H1 (cell line): ENCODE results near the gene LAMA3. TPM values are rescaled to one million over a fixed set of nuclear protein-coding genes. Genes with fewer than 3 reads are reported as not detected.

ENCODE experiments used
- CTCF ChIA-PET: fragments of 300-600 bp; sonication (Branson Sonifier 250); formaldehyde crosslinking; loops from one replicate; lab custom pipeline; 2021; ENCODE audit not compliant: partially characterized antibody; lab: Charles Lee
- POLR2A ChIA-PET: fragments of 300-600 bp; sonication (Branson Sonifier 250); formaldehyde crosslinking; loops from one replicate; lab custom pipeline; 2021; ENCODE audit warnings: inconsistent platforms; ENCODE audit not compliant: partially characterized antibody; lab: Charles Lee
- DNase-seq, 2 experiments: peaks; one replicate each; pipeline versions ENCODE4 v3.0.0 to v3.0.0-alpha.2; 2010 to 2022; ENCODE audit warnings: low spot score in 2 of 2, low read depth in 1 of 2, mixed read lengths in 1 of 2
- FAIRE-seq: peaks from 2 replicates; lab custom pipeline; 2011; peaks lifted over from hg19 to GRCh38; lab: Jason Lieb, UNC
- H2AFZ ChIP-seq: 2 replicates; pipeline ENCODE4 v1.8.1; 2012; ENCODE audit warnings: low read length, inconsistent platforms
- H2AK5ac ChIP-seq: 2 replicates; pipeline ENCODE4 v1.6.1; 2013; ENCODE audit warnings: low read depth, low read length
- H2BK120ac ChIP-seq: replicated peaks from 2 replicates; pipeline ENCODE3; 2013; ENCODE audit warnings: low read depth, low read length, inconsistent platforms
- H2BK12ac ChIP-seq: 2 replicates; pipeline ENCODE4 v1.6.1; 2013; ENCODE audit warnings: low read depth, low read length
- H2BK15ac ChIP-seq: 2 replicates; pipeline ENCODE4 v1.6.1; 2013; ENCODE audit warnings: low read length
- H2BK20ac ChIP-seq: 2 replicates; pipeline ENCODE4 v1.6.1; 2013; ENCODE audit warnings: low read length
- H2BK5ac ChIP-seq: 2 replicates; pipeline ENCODE4 v1.6.1; 2013; ENCODE audit warnings: low read depth, low read length
- H3K14ac ChIP-seq: 2 replicates; pipeline ENCODE4 v1.6.1; 2013; ENCODE audit warnings: inconsistent platforms; ENCODE audit not compliant: insufficient read length
- H3K18ac ChIP-seq: 2 replicates; pipeline ENCODE4 v1.6.1; 2013; ENCODE audit warnings: low read length; ENCODE audit errors: extremely low read depth
- H3K23ac ChIP-seq: 2 replicates; pipeline ENCODE4 v1.6.1; 2013; ENCODE audit warnings: inconsistent platforms; ENCODE audit not compliant: insufficient read length
- H3K23me2 ChIP-seq: 2 replicates; pipeline ENCODE4 v1.6.1; 2013; ENCODE audit warnings: low read depth, low read length
- H3K27ac ChIP-seq: 2 replicates; pipeline ENCODE4 v1.6.1; 2011; ENCODE audit warnings: low read depth, low read length, inconsistent platforms
- H3K27me3 ChIP-seq, 4 experiments: replicated peaks in 1 of 4; 1 replicate in 1 of 4; 2 replicates in 3 of 4; pipeline versions ENCODE4 v1.6.1 to v1.8.1; 2011 to 2013; ENCODE audit warnings: low read length in 3 of 4, mild to moderate bottlenecking in 3 of 4, inconsistent platforms in 2 of 4, mixed read lengths in 2 of 4, moderate library complexity in 1 of 4; ENCODE audit not compliant: control insufficient read depth in 3 of 4, insufficient read depth in 3 of 4; ENCODE audit errors: extremely low read depth in 1 of 4
- H3K36me3 ChIP-seq, 4 experiments: 2 replicates each; pipeline versions ENCODE4 v1.6.1 to v1.8.1; 2011 to 2013; ENCODE audit warnings: mild to moderate bottlenecking in 4 of 4, low read length in 3 of 4, moderate library complexity in 2 of 4, control low read depth in 1 of 4, inconsistent platforms in 1 of 4; ENCODE audit not compliant: insufficient read depth in 4 of 4, control insufficient read depth in 2 of 4
- H3K4ac ChIP-seq: replicated peaks from 2 replicates; pipeline ENCODE3; 2013; ENCODE audit warnings: low read length, low read depth, mixed read lengths, inconsistent platforms; ENCODE audit not compliant: insufficient read length
- H3K4me1 ChIP-seq, 4 experiments: replicated peaks in 1 of 4; 1 replicate in 1 of 4; 2 replicates in 3 of 4; pipeline versions ENCODE4 v1.6.1 to v1.8.1; 2011 to 2013; ENCODE audit warnings: low read length in 3 of 4, inconsistent platforms in 2 of 4, mixed read lengths in 1 of 4; ENCODE audit not compliant: insufficient read depth in 4 of 4, control insufficient read depth in 3 of 4
- H3K4me2 ChIP-seq, 2 experiments: 2 replicates each; pipeline versions ENCODE4 v1.6.1 to v1.8.1; 2011 to 2013; ENCODE audit warnings: low read depth in 2 of 2, low read length in 2 of 2, control low read depth in 1 of 2, inconsistent platforms in 1 of 2, mild to moderate bottlenecking in 1 of 2; ENCODE audit not compliant: insufficient read depth in 1 of 2
- H3K4me3 ChIP-seq, 4 experiments: fragments of 200-600, 300-600 bp in 1 of 4; sonication (generic), shearing (Covaris generic), sonication (Bioruptor Twin) in 1 of 4; 2 replicates each; pipeline versions ENCODE4 v1.5.1 to v1.8.1; 2011 to 2016; ENCODE audit warnings: low read length in 4 of 4, low read depth in 3 of 4, control low read depth in 2 of 4, inconsistent platforms in 2 of 4, mild to moderate bottlenecking in 2 of 4, mixed read lengths in 1 of 4, moderate library complexity in 1 of 4; ENCODE audit not compliant: insufficient read depth in 2 of 4; ENCODE audit errors: extremely low read depth in 1 of 4
- H3K56ac ChIP-seq: replicated peaks from 2 replicates; pipeline ENCODE3; 2013; ENCODE audit warnings: low read depth, mild to moderate bottlenecking, mixed read lengths, low read length, inconsistent platforms; ENCODE audit not compliant: insufficient read length
- H3K79me1 ChIP-seq: 2 replicates; pipeline ENCODE4 v1.6.1; 2013; ENCODE audit warnings: low read depth, low read length, control low read depth
- H3K79me2 ChIP-seq, 2 experiments: 2 replicates each; pipeline versions ENCODE4 v1.6.1 to v1.8.1; 2012 to 2013; ENCODE audit warnings: low read length in 2 of 2, mild to moderate bottlenecking in 2 of 2, inconsistent platforms in 1 of 2; ENCODE audit not compliant: insufficient read depth in 2 of 2, control insufficient read depth in 1 of 2
- H3K9ac ChIP-seq, 4 experiments: replicated peaks in 1 of 4; 1 replicate in 1 of 4; 2 replicates in 3 of 4; pipeline versions ENCODE4 v1.6.1 to v1.8.1; 2011 to 2013; ENCODE audit warnings: low read depth in 3 of 4, low read length in 3 of 4, control low read depth in 2 of 4, mild to moderate bottlenecking in 2 of 4, moderate library complexity in 2 of 4, inconsistent platforms in 1 of 4; ENCODE audit errors: extremely low read depth in 1 of 4
- H3K9me3 ChIP-seq, 2 experiments: 2 replicates each; pipeline versions ENCODE4 v1.6.1 to v1.8.1; 2012 to 2013; ENCODE audit warnings: mild to moderate bottlenecking in 2 of 2, moderate library complexity in 2 of 2, control low read depth in 1 of 2, inconsistent platforms in 1 of 2, low read depth in 1 of 2, low read length in 1 of 2, mixed read lengths in 1 of 2; ENCODE audit not compliant: insufficient read depth in 2 of 2
- H4K20me1 ChIP-seq, 2 experiments: replicated peaks in 1 of 2; 2 replicates each; pipeline versions ENCODE3 to v1.8.1; 2011 to 2013; ENCODE audit warnings: inconsistent platforms in 2 of 2, low read length in 2 of 2, mild to moderate bottlenecking in 1 of 2; ENCODE audit not compliant: insufficient read depth in 2 of 2, control insufficient read depth in 1 of 2
- H4K5ac ChIP-seq: 2 replicates; pipeline ENCODE4 v1.6.1; 2013; ENCODE audit warnings: low read length, low read depth, mixed read lengths, inconsistent platforms; ENCODE audit not compliant: insufficient read length
- H4K8ac ChIP-seq: 2 replicates; pipeline ENCODE4 v1.8.0; 2013; ENCODE audit warnings: mild to moderate bottlenecking, moderate library complexity, low read length, inconsistent platforms; ENCODE audit not compliant: insufficient read depth; ENCODE audit errors: extremely low read depth
- H4K91ac ChIP-seq: replicated peaks from 2 replicates; pipeline ENCODE3; 2013; ENCODE audit warnings: low read length, mixed read lengths, inconsistent platforms; ENCODE audit not compliant: insufficient read length
- CTBP2 ChIP-seq: IDR thresholded peaks from 2 replicates; pipeline ENCODE4 v1.7.0; 2011; ENCODE audit warnings: borderline replicate concordance, mild to moderate bottlenecking, moderate library complexity, mixed read lengths, low read length; ENCODE audit not compliant: insufficient read depth, insufficient read length
- GABPA ChIP-seq: IDR thresholded peaks from 2 replicates; pipeline ENCODE4 v1.6.1; 2011; ENCODE audit warnings: mild to moderate bottlenecking, low read length, moderate library complexity, borderline replicate concordance; ENCODE audit not compliant: insufficient read depth
- GTF2F1 ChIP-seq: IDR thresholded peaks from 2 replicates; pipeline ENCODE4 v1.6.1; 2012; ENCODE audit warnings: low read depth, low read length, improper control_type of control experiment, borderline replicate concordance
- HDAC6 ChIP-seq: IDR thresholded peaks from one replicate; pipeline ENCODE4 v1.7.1; 2012; ENCODE audit warnings: low read depth, mild to moderate bottlenecking, inconsistent platforms, low read length, moderate library complexity
- KDM5A ChIP-seq: fragments of 200-600 bp; IDR thresholded peaks from 2 replicates; pipeline ENCODE4 v1.7.1; 2012; ENCODE audit warnings: mild to moderate bottlenecking, low read length, inconsistent platforms, mixed read lengths
- NANOG ChIP-seq: IDR thresholded peaks from 2 replicates; pipeline ENCODE4 v1.6.1; 2011; ENCODE audit warnings: low read length, low read depth, mild to moderate bottlenecking, inconsistent platforms; ENCODE audit not compliant: insufficient read depth, poor library complexity, severe bottlenecking
- RNF2 ChIP-seq: fragments of 200-900, 300-1000 bp; sonication (generic); IDR thresholded peaks from 2 replicates; pipeline ENCODE4 v1.7.1; 2016; ENCODE audit warnings: borderline replicate concordance, low read depth, mild to moderate bottlenecking, antibody characterized with exemption, low read length; ENCODE audit not compliant: poor library complexity, severe bottlenecking; ENCODE audit errors: missing control alignments
- SIX5 ChIP-seq: IDR thresholded peaks from 2 replicates; pipeline ENCODE4 v1.6.1; 2011; ENCODE audit warnings: mild to moderate bottlenecking, low read depth, low read length
- SP4 ChIP-seq: IDR thresholded peaks from 2 replicates; pipeline ENCODE4 v1.6.1; 2012; ENCODE audit warnings: low read length, inconsistent platforms
- SUZ12 ChIP-seq: fragments of 200-600 bp; sonication (generic); IDR thresholded peaks from 2 replicates; pipeline ENCODE4 v1.6.1; 2012; ENCODE audit warnings: mild to moderate bottlenecking, inconsistent platforms, low read length, moderate library complexity, mixed read lengths
- WGBS, 2 experiments: shearing (Covaris generic) in 1 of 2; methylation state at CpG; one replicate each; pipeline versions ENCODE4 v1.1.6 to v1.1.7; 2013 to 2015; ENCODE audit warnings: low lambda C conversion rate in 2 of 2, mixed read lengths in 2 of 2, inconsistent platforms in 1 of 2, low coverage in 1 of 2, missing lambda C conversion rate in 1 of 2; ENCODE audit not compliant: insufficient replicate concordance in 2 of 2, insufficient coverage in 1 of 2, insufficient read length in 1 of 2; ENCODE audit errors: extremely low coverage in 1 of 2, missing lambda C conversion rate in 1 of 2; 5-methylcytosine and 5-hydroxymethylcytosine counted together
- polyA plus RNA-seq, 7 experiments: library from polyadenylated mRNA; depleted of rRNA in 3 of 7; stranded (reverse) in 5 of 7; unstranded in 2 of 7; fragments of >200 nt in 5 of 7; fragments of 200-250 nt in 2 of 7; gene quantifications; 1 replicate in 5 of 7; 2 replicates in 1 of 7; 4 replicates in 1 of 7; pipeline versions ENCODE4 v1.2.1 to v1.2.3, GENCODE V29; 2011 to 2013; ENCODE audit warnings: missing spikeins in 2 of 7, mixed read lengths in 2 of 7
- total RNA-seq: library from RNA; stranded (reverse); fragmentation: NEBNext Ultra II Directional; extraction: Animal tissue kit (Norgen Biotek cat#: 25700); gene quantifications from 2 replicates; pipeline ENCODE4 v1.2.1, GENCODE V29; 2021
- TF ChIP-seq, protein P1 (sequence below): IDR thresholded peaks from 2 replicates; pipeline ENCODE4 v1.6.1; 2011; ENCODE audit warnings: low read depth, mild to moderate bottlenecking, low read length; ENCODE audit not compliant: insufficient read depth

Gene LAMA3
- total and polyA plus RNA-seq, 2 of the 8 experiments (the other 6 are each of a cell fraction or from before 2014, with no cell fraction given), result 0.76 to 5.0 TPM

DNA sequence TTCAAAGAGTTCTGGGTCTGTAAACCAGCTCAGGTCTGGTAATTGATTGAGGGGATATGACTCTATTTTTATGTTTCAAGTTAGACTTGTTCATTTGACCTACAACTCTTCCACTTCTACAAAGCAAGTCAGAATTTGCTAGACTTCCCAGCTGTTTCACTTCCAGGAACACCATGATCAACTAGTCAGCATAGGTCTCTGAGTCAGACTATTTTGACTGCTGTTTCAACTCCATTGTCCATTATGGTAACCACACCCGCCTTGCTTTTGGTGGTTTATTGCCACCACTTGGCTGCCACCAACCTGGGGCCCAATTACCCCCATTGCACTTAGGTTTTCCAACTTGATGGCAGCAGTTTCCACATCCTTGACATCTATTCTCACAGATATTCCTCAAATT is 116.6 kb downstream of the LAMA3 start:
- Histone ChIP-seq H3K27ac (no peak overlapping the region), H3K23ac (no peak overlapping the region), H4K8ac (no peak overlapping the region), H4K5ac (no peak overlapping the region), H4K91ac (no peak overlapping the region), H3K79me1 (no peaks in the 10 kb centered on the region), H3K36me3 (no peaks in the 10 kb centered on the region), H2BK12ac (no peak overlapping the region; the same call in 1 of the 2 replicates), H3K79me2 (no peaks in the 10 kb centered on the region), H3K56ac (no peak overlapping the region), H3K18ac (no peak overlapping the region), H4K20me1 (no peaks in the 10 kb centered on the region), H2BK20ac (no peak overlapping the region), H2BK5ac (no peak overlapping the region), H3K4me3 (no peak overlapping the region), H2AFZ (no peak overlapping the region), H3K9ac (no peak overlapping the region), H2BK15ac (no peak overlapping the region), H3K9me3 (no peaks in the 10 kb centered on the region), H3K4ac (no peak overlapping the region), H2BK120ac (no peak overlapping the region), H2AK5ac (no peak overlapping the region), H3K27me3 (no peaks in the 10 kb centered on the region), H3K23me2 (no peaks in the 10 kb centered on the region), H3K4me2 (no peak overlapping the region), H3K4me1 (peaks cover 0 to 2% (median 0%) of the 10 kb centered on the region in 4 experiments; a peak in 1 of 7 replicates), H3K14ac (no peak overlapping the region)
- DNase-seq (no peak), FAIRE-seq (no peak)
- POLR2A ChIA-PET, result no interaction called here
- WGBS, 2 experiments, result 94% methylated on average over 1 of the region's 1 CpG; no CpG with 5 or more reads in 1 of the 2 experiments
- TF ChIP-seq SIX5, result no peak
- no peak for TF ChIP-seq SP4
- no peak for TF ChIP-seq GTF2F1
- TF ChIP-seq GABPA, result no peak
- no peak for TF ChIP-seq RNF2
- TF ChIP-seq, protein P1, sequence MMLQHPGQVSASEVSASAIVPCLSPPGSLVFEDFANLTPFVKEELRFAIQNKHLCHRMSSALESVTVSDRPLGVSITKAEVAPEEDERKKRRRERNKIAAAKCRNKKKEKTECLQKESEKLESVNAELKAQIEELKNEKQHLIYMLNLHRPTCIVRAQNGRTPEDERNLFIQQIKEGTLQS, result no peak
- no peak for TF ChIP-seq HDAC6
- no peak for TF ChIP-seq SUZ12
- no peak for TF ChIP-seq NANOG
- TF ChIP-seq KDM5A, result no peak
- no peak for TF ChIP-seq CTBP2
- CTCF ChIA-PET, result no interaction called here
